ENCODE results near the gene KCNG2. TPM values are rescaled to one million over a fixed set of nuclear protein-coding genes. Genes with fewer than 3 reads are reported as not detected.
"Not testable (repeated sequence)": the region's sequence is repeated elsewhere in the genome, so short reads cannot be mapped to it uniquely, and the experiment has no call there.

The KCNG2 gene
- polyA plus RNA-seq, 3 donors, result 0.45 to 0.48 TPM; not detected in 1

DNA sequence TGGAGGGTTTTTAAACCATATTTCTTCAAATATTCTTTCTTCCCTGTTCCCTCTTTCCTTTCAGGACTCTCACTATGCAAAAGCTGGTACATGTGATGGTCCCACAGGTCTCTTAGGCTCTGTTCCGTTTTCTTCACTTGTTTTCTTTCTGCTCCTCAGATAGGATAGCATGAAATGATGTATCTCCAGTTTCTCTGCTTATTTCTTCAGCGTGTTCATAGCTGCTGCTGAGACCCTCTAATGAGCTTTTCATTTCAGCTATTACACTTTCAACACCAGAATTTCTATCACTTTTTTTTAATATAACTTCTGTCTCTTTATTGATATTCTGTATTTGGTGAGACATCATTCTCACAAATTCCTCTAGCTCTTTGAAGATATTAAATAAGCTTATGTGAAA is 63.9 kb downstream of the KCNG2 start:
- DNase-seq (ENCODE audit: extremely low read depth in 1 of 11, low read depth in 9 of 11, low spot score in 4 of 11), result no peak

- no peak for DNase-seq (ENCODE audit: extremely low read depth in 1 of 11, low read depth in 9 of 11, low spot score in 4 of 11)
These were observed 64.8 kb downstream of the KCNG2 start for GRCh38 chr18:79862562-79862961.

GRCh38 chr18:79863161-79864005 is 65.6 kb downstream of the KCNG2 start:
- DNase-seq (ENCODE audit: extremely low read depth in 1 of 11, low read depth in 9 of 11, low spot score in 4 of 11), result no peak

- DNase-seq (ENCODE audit: extremely low read depth in 1 of 11, low read depth in 9 of 11, low spot score in 4 of 11), result no peak
These were observed 66.4 kb downstream of the KCNG2 start for GRCh38 chr18:79864006-79864725.

GRCh38 chr18:79864955-79865354 is 67.2 kb downstream of the KCNG2 start:
- DNase-seq (ENCODE audit: extremely low read depth in 1 of 11, low read depth in 9 of 11, low spot score in 4 of 11), result not testable (repeated sequence)

- DNase-seq (ENCODE audit: extremely low read depth in 1 of 11, low read depth in 9 of 11, low spot score in 4 of 11), result not testable (repeated sequence)
These were observed 68.2 kb downstream of the KCNG2 start for GRCh38 chr18:79865951-79866350.

DNA sequence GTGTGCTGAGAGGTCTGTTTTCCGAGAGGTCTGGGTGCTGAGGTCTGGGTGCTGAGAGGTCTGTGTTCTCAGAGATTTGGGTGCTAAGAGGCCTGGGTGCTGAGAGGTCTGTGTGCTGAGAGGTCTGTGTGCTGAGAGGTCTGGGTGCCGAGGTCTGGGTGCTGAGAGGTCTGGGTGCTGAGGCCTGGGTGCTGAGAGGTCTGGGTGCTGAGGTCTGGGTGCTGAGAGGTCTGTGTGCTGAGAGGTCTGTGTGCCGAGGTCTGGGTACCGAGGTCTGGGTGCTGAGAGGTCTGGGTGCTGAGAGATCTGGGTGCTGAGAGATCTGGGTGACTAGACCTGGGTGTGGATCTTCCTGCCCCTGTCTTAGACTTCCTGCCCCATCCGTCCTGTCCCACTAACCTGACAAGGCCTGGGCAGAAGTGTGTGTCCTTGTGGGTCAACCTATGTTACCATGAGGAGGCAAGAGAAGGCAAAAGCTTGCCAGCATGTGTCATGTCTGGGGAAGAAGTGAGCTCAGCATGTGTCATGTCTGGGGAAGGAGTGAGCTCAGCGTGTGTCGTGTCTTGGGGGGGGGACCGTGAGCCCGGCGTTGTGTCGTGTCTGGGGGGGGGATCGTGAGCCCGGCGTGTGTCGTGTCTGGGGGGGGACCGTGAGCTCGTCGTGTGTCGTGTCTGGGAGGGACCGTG is 69.3 kb downstream of the KCNG2 start:
- DNase-seq (ENCODE audit: extremely low read depth in 1 of 11, low read depth in 9 of 11, low spot score in 4 of 11), result no peak

GRCh38 chr18:79867666-79868065 is 69.9 kb downstream of the KCNG2 start:
- no peak for DNase-seq (ENCODE audit: extremely low read depth in 1 of 11, low read depth in 9 of 11, low spot score in 4 of 11)

- DNase-seq (ENCODE audit: extremely low read depth in 1 of 11, low read depth in 9 of 11, low spot score in 4 of 11), result no peak
These were observed 70.5 kb downstream of the KCNG2 start for GRCh38 chr18:79868168-79868784.

- no peak for DNase-seq (ENCODE audit: extremely low read depth in 1 of 11, low read depth in 9 of 11, low spot score in 4 of 11)
These were observed 71.2 kb downstream of the KCNG2 start for GRCh38 chr18:79868811-79869541.

GRCh38 chr18:79869591-79870300 is 72.0 kb downstream of the KCNG2 start:
- no peak for DNase-seq (ENCODE audit: extremely low read depth in 1 of 11, low read depth in 9 of 11, low spot score in 4 of 11)

DNA sequence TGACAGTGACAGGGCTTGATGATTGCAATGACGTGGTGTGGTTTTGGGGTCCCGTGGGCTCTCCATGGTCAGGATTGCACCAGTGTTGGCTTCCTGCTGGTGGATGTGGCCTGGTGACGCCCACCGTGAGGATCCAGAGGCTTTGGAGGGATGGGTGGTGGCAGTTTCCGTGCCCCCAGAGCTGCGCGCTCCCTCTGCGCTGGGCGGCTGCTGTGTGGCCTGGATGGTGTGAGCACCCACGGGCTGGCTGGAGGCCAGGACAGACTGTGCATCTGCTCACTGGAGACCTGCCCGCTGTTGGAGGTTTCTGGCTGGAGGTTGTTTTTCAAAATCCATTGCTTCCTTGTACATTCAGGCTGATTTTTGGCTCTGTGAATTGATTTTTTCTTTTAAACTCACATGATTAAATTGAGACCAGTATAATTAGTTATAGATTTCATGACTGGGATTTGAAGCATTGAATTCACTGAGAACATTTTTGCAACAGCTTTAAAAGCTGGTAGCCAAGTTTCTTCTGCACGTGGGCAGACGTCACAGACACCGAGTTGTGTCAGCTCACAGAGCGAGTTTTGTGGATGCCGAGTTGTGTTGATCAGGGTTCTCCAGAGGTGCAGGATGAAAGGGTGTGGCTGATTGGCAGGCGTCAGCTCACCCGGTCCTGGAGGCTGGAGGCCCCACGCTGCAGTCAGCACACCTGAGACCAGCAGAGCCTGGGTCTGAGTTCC is 72.7 kb downstream of the KCNG2 start:
- no peak for DNase-seq (ENCODE audit: extremely low read depth in 1 of 11, low read depth in 9 of 11, low spot score in 4 of 11)

DNA sequence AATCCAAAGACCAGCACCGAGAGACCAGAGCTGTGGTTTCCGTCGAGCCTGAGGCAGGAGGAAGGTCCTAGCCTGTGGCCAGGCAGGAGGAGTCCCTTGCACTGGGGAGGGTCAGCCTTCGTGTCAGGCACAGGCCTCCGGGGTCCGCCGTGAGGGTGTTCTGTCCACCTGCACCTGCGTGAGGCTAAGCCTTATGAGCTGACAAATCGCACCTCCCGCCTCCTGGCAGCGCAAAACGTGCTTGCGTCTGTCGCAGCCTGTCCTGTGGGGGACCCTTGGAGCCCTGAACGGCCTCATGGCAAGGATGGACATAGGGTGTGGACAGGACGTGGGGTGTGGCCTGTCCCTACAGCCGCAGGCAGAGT is 73.3 kb downstream of the KCNG2 start:
- no peak for DNase-seq (ENCODE audit: extremely low read depth in 1 of 11, low read depth in 9 of 11, low spot score in 4 of 11)

- DNase-seq (ENCODE audit: extremely low read depth in 1 of 11, low read depth in 9 of 11, low spot score in 4 of 11), result no peak
These were observed 73.8 kb downstream of the KCNG2 start for GRCh38 chr18:79871481-79872091.

GRCh38 chr18:79872527-79873444 is 75.0 kb downstream of the KCNG2 start:
- DNase-seq (ENCODE audit: extremely low read depth in 1 of 11, low read depth in 9 of 11, low spot score in 4 of 11), result no peak

DNA sequence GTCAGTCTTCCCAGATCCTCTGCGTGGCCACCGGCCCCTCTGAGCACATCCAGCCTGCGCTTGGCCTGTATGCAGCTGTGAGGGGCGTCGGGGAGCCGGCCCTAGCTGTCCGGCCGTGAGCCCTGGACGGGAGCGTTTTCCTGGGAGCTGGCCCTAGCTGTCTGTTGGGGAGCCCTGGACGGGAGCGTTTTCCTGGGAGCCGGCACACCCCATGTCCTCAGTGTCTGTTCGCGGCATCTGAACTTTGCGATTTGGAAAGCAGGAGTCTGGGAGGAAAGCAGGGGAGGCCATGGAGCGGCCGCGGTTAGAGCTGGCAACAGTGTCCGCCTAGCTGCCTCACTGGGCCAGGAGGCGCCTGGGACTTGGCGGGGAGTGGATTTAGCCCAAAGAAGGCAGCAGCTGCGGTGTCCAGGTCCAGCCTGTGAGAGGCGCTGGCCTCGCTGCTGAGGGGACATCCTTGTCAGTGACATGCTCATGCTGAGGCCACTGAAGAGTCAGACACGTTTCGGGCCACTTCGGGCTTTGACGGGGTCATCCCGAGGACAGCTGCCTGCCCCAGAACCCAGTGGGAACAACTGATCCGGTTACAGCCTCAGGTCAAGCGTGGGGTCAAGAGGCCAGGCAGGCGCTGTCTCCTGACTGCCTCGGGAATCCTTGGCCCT is 75.8 kb downstream of the KCNG2 start:
- DNase-seq (ENCODE audit: extremely low read depth in 1 of 11, low read depth in 9 of 11, low spot score in 4 of 11), result no peak
